Measurements from ENCODE around the gene SPTLC3. TPM values are rescaled to one million over a fixed set of nuclear protein-coding genes. Genes with fewer than 3 reads are reported as not detected.

The SPTLC3 gene
- total RNA-seq, 1 donor from 2014 or later: 10.6 TPM

DNA sequence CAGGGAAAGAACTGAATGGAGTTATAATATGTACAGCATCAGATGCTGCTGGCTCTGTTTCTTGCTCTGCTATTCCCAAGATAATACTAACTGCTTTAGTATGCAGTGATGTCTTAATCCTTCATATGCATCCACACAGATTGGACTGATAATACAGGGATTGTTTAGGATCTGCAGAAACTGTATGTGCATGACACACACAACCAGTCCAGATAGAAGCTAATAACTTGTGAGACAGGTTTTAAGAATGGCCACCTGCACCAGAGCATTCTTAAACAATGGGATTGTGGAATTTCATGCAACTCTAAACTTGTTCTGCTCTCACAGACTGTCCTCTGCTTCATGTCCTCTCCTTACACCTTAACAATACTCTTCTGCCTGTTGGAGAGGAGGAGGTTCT lies 90.9 kb downstream of the SPTLC3 start:
- DNase-seq (ENCODE audit: extremely low spot score, unreplicated experiment): no peak
- Mint-ChIP-seq H3K9me3 (no peaks in the 10 kb centered on the region), H3K4me3 (no peak overlapping the region), H3K27ac (peak overlapping the region; percentile 11), H3K27me3 (no peaks in the 10 kb centered on the region), H3K4me1 (ENCODE audit: unreplicated experiment) (peaks cover 12% of the 10 kb centered on the region), H3K36me3 (peaks cover 10% of the 10 kb centered on the region)
- TF ChIP-seq, protein P1, sequence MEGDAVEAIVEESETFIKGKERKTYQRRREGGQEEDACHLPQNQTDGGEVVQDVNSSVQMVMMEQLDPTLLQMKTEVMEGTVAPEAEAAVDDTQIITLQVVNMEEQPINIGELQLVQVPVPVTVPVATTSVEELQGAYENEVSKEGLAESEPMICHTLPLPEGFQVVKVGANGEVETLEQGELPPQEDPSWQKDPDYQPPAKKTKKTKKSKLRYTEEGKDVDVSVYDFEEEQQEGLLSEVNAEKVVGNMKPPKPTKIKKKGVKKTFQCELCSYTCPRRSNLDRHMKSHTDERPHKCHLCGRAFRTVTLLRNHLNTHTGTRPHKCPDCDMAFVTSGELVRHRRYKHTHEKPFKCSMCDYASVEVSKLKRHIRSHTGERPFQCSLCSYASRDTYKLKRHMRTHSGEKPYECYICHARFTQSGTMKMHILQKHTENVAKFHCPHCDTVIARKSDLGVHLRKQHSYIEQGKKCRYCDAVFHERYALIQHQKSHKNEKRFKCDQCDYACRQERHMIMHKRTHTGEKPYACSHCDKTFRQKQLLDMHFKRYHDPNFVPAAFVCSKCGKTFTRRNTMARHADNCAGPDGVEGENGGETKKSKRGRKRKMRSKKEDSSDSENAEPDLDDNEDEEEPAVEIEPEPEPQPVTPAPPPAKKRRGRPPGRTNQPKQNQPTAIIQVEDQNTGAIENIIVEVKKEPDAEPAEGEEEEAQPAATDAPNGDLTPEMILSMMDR (conservative IDR thresholded peaks at IDR 0.05): no peak

DNA sequence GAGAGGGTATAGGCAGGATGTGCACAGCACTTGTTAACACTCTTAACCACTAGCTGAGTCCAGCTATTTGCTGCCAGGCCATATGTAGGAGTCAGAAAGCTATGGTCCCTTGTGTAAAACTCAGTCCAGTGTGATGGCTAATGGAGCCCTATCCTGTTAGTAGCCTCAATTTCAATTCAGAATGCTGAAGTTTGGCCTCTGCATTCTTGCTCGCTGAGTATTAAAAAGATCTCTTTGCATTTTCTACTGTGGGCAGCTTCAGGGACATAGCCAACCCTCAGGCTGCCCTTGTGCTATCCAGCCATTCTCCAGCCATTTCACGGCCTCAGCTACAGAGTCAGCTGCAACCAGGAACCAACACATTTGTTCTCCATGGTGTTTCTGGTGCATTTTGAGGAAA lies 92.5 kb downstream of the SPTLC3 start:
- no peak for DNase-seq (ENCODE audit: extremely low spot score, unreplicated experiment)
- Mint-ChIP-seq H3K36me3 (peaks cover 6% of the 10 kb centered on the region), H3K4me1 (ENCODE audit: unreplicated experiment) (peaks cover 17% of the 10 kb centered on the region), H3K27me3 (no peaks in the 10 kb centered on the region), H3K9me3 (no peaks in the 10 kb centered on the region), H3K27ac (no peak overlapping the region), H3K4me3 (no peak overlapping the region)
- TF ChIP-seq, protein P1 (conservative IDR thresholded peaks at IDR 0.05): no peak

DNA sequence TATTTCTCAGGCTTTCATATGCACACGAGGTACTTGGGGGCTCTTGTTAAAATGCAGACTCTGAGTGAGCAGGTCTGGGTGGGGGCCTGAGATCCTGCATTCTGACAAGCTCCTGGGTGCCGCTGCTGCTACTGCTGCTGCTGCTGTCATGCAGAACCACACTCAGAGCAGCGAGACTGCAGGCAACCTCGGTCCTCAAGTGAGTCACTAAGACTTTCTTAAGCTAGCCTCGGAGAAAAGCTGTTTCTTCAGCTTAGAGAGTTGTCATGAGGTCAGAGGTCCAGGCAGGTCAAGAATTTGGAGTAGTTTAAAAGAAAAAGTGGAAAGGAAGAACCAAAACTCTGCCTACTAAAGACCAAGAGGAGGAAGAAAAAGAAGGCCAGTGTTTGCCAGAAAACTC lies 92.9 kb downstream of the SPTLC3 start:
- Mint-ChIP-seq H3K4me3 (no peak overlapping the region), H3K27me3 (no peaks in the 10 kb centered on the region), H3K9me3 (no peaks in the 10 kb centered on the region), H3K27ac (peak overlapping the region; percentile 1), H3K4me1 (ENCODE audit: unreplicated experiment) (peaks cover 17% of the 10 kb centered on the region), H3K36me3 (peaks cover 6% of the 10 kb centered on the region)
- no peak for DNase-seq (ENCODE audit: extremely low spot score, unreplicated experiment)
- TF ChIP-seq, protein P1 (conservative IDR thresholded peaks at IDR 0.05): no peak

DNA sequence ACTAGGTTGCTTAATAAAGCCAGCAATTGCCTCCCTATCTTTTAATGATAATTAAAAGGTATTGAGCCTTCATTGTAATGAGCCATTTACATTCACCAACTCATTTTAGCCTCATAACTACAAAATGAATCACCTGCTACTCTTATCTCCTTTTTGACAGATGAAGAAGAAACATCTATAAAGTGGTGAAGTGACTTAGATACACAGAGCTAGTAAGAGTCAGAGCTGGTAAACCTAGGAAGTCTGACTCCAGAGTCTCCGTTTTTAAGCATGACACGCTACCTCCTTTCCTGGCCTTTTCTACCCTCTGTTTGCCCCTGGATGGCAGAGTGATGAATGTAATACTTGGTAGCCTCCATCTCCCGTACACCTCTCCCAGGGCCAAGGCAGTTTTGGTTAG lies 93.5 kb downstream of the SPTLC3 start:
- Mint-ChIP-seq H3K4me3 (no peak overlapping the region), H3K4me1 (ENCODE audit: unreplicated experiment) (peaks cover 17% of the 10 kb centered on the region), H3K9me3 (no peaks in the 10 kb centered on the region), H3K36me3 (peaks cover 6% of the 10 kb centered on the region), H3K27ac (peak overlapping the region; percentile 1), H3K27me3 (no peaks in the 10 kb centered on the region)
- TF ChIP-seq, protein P1 (conservative IDR thresholded peaks at IDR 0.05): no peak
- no peak for DNase-seq (ENCODE audit: extremely low spot score, unreplicated experiment)

DNA sequence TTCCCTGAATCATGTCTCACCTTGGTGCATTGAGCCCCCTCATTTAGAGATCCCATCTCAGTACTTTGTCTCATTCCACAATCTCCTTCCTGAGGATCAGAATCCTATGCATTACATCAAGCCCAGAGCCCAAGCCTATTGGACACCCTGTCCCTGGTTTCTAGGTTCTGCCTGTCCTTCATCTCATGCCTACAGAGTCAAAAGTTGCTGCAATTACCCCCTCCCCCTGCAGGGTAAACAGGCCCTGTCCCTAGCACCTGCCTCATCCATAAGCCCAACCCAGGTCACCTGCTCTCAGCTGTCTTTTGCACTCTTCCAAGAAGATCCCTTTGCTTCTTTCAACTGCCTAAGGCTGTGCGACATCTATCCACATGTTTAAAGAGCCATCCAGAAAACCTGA lies 93.9 kb downstream of the SPTLC3 start:
- Mint-ChIP-seq H3K4me3 (no peak overlapping the region), H3K36me3 (peaks cover 6% of the 10 kb centered on the region), H3K4me1 (ENCODE audit: unreplicated experiment) (peaks cover 17% of the 10 kb centered on the region), H3K27me3 (no peaks in the 10 kb centered on the region), H3K27ac (no peak overlapping the region), H3K9me3 (no peaks in the 10 kb centered on the region)
- TF ChIP-seq, protein P1 (conservative IDR thresholded peaks at IDR 0.05): no peak
- DNase-seq (ENCODE audit: extremely low spot score, unreplicated experiment): no peak

DNA sequence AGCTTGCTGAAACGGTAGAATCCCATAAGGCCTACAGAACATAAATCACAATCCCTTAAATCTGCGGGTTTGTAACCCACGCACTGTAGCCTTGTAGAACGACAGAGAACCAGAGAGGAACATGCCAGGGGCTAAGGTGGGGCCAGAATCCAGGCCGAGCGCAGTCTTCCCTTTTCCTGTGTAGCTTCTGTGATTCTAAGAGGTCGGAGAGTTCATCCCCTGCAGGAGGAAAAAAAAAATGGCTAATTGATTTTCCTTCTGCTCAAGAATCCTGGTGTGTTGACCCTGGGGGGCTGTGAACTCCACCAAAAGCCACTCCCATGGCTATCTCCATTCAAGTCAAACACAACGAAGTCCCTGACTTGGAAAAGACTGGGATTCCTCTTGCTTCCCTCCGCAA lies 96.3 kb downstream of the SPTLC3 start:
- H3K27ac Mint-ChIP-seq: peak overlapping the region; percentile 3
- H3K27me3 Mint-ChIP-seq: no peaks in the 10 kb centered on the region
- no peak overlapping the region for H3K4me3 Mint-ChIP-seq
- no peaks in the 10 kb centered on the region for H3K9me3 Mint-ChIP-seq
- peaks cover 6% of the 10 kb centered on the region for H3K36me3 Mint-ChIP-seq
- no peak for DNase-seq (ENCODE audit: extremely low spot score, unreplicated experiment)
- TF ChIP-seq, protein P1 (conservative IDR thresholded peaks at IDR 0.05): no peak
- peaks cover 21% of the 10 kb centered on the region for H3K4me1 Mint-ChIP-seq (ENCODE audit: unreplicated experiment)
